ENCODE data around the gene ZNF410. TPM values are rescaled to one million over a fixed set of nuclear protein-coding genes. Genes with fewer than 3 reads are reported as not detected.
"Not testable (repeated sequence)": the region's sequence is repeated elsewhere in the genome, so short reads cannot be mapped to it uniquely, and the experiment has no call there.

The ZNF410 gene
- total RNA-seq, 4 donors from 2014 or later: 33.2 to 104 (median 45.9) TPM

GRCh38 chr14:73865534-73866113, 21.0 kb upstream of the ZNF410 start:
- no peak for TF ChIP-seq POLR2AphosphoS5 (IDR thresholded peaks at IDR 0.05)
- TF ChIP-seq CTCF (IDR thresholded peaks at IDR 0.05): no peak
- no peak for TF ChIP-seq POLR2A (IDR thresholded peaks at IDR 0.05)
- TF ChIP-seq EP300 (IDR thresholded peaks at IDR 0.05; ENCODE audit: low read depth): no peak
- H3K27ac ChIP-seq: no peak overlapping the region
- H3K36me3 ChIP-seq: peaks cover 0 to 10% (median 4%) of the 10 kb centered on the region in 4 donors
- no peak overlapping the region for H3K4me3 ChIP-seq
- H3K9me3 ChIP-seq: no peaks in the 10 kb centered on the region
- no peaks in the 10 kb centered on the region for H3K4me1 ChIP-seq
- in situ Hi-C loops (cut with MboI; ENCODE audit: low pct_ligation_motif_present in 1 of 4, low pct_unique_long_range_greater_than_20kb in 1 of 4, low sequenced_read_pairs in 3 of 4): no loop called here
- intact Hi-C loops (cut with DNase I; ENCODE audit: low total_unique reads): no loop called here
- 73 to 78% methylated on average over 8 of the region's 8 CpGs for WGBS, 2 donors (ENCODE audit: low coverage in 1 of 2)
- no peaks in the 10 kb centered on the region for H3K27me3 ChIP-seq
- DNase-seq: no peak

- WGBS, 2 donors (ENCODE audit: low coverage in 1 of 2): 94 to 96% methylated on average over 11 of the region's 11 CpGs
- intact Hi-C loops (cut with DNase I; ENCODE audit: low total_unique reads); H3K27ac ChIP-seq; H3K36me3 ChIP-seq; H3K4me3 ChIP-seq; H3K9me3 ChIP-seq; DNase-seq; H3K4me1 ChIP-seq; H3K27me3 ChIP-seq; in situ Hi-C loops (cut with MboI; ENCODE audit: low pct_ligation_motif_present in 1 of 4, low pct_unique_long_range_greater_than_20kb in 1 of 4, low sequenced_read_pairs in 3 of 4): not testable (repeated sequence)
Measured at GRCh38 chr14:73869754-73870153, 16.9 kb upstream of the ZNF410 start.

- Histone ChIP-seq H3K4me1 (peaks cover 0 to 4% (median 1%) of the 10 kb centered on the region in 4 donors), H3K27ac (no peak overlapping the region), H3K36me3 (no peaks in the 10 kb centered on the region), H3K9me3 (no peaks in the 10 kb centered on the region), H3K4me3 (no peak overlapping the region), H3K27me3 (no peaks in the 10 kb centered on the region)
- no peak for DNase-seq
- in situ Hi-C loops (cut with MboI; ENCODE audit: low pct_ligation_motif_present in 1 of 4, low pct_unique_long_range_greater_than_20kb in 1 of 4, low sequenced_read_pairs in 3 of 4) (no loop called here), intact Hi-C loops (cut with DNase I; ENCODE audit: low total_unique reads) (no loop called here)
- TF ChIP-seq CTCF (IDR thresholded peaks at IDR 0.05) (no peak), POLR2A (IDR thresholded peaks at IDR 0.05) (no peak), POLR2AphosphoS5 (IDR thresholded peaks at IDR 0.05) (no peak), EP300 (IDR thresholded peaks at IDR 0.05; ENCODE audit: low read depth) (no peak)
- WGBS, 2 donors (ENCODE audit: low coverage in 1 of 2): 88 to 99% methylated on average over 2 of the region's 2 CpGs
Measured at GRCh38 chr14:73870525-73871235, 16.0 kb upstream of the ZNF410 start.

GRCh38 chr14:73873660-73874059, 13.0 kb upstream of the ZNF410 start:
- in situ Hi-C loops (cut with MboI; ENCODE audit: low pct_ligation_motif_present in 1 of 4, low pct_unique_long_range_greater_than_20kb in 1 of 4, low sequenced_read_pairs in 3 of 4): no loop called here
- WGBS, 2 donors (ENCODE audit: low coverage in 1 of 2): 82 to 83% methylated on average over 2 to 3 of the region's 3 CpGs
- no peak for TF ChIP-seq CTCF (IDR thresholded peaks at IDR 0.05)
- TF ChIP-seq POLR2AphosphoS5 (IDR thresholded peaks at IDR 0.05): no peak
- no peak for TF ChIP-seq EP300 (IDR thresholded peaks at IDR 0.05; ENCODE audit: low read depth)
- no peak for TF ChIP-seq POLR2A (IDR thresholded peaks at IDR 0.05)
- intact Hi-C loops (cut with DNase I; ENCODE audit: low total_unique reads): no loop called here
- DNase-seq: no peak
- Histone ChIP-seq H3K27me3 (no peaks in the 10 kb centered on the region), H3K4me1 (peaks cover 0 to 4% (median 1%) of the 10 kb centered on the region in 4 donors), H3K36me3 (no peaks in the 10 kb centered on the region), H3K9me3 (no peaks in the 10 kb centered on the region), H3K27ac (no peak overlapping the region), H3K4me3 (no peak overlapping the region)
